Epithelial cell of prostate (primary cell): ENCODE measurements around the gene FILIP1L.
A peak's percentile ranks its signal among the peaks of the same experiment; 100 is the strongest.

Experiments used
- DNase-seq: peaks from one replicate; pipeline ENCODE4 v3.0.0-alpha.2; 2011; ENCODE audit warnings: low read depth, low spot score
- H3K27ac ChIP-seq: fragments of 450-650 bp; 2 replicates; pipeline ENCODE4 v1.5.1; 2017; ENCODE audit warnings: mild to moderate bottlenecking

FILIP1L gene

GRCh38 chr3:99938270-99938911 is 175.9 kb downstream of the FILIP1L start:
- H3K27ac ChIP-seq, result no peak overlapping the region
- no peak for DNase-seq

- H3K27ac ChIP-seq, result no peak overlapping the region
- DNase-seq, result no peak
Measured at GRCh38 chr3:99934975-99935797, 179.1 kb downstream of the FILIP1L start.

DNA sequence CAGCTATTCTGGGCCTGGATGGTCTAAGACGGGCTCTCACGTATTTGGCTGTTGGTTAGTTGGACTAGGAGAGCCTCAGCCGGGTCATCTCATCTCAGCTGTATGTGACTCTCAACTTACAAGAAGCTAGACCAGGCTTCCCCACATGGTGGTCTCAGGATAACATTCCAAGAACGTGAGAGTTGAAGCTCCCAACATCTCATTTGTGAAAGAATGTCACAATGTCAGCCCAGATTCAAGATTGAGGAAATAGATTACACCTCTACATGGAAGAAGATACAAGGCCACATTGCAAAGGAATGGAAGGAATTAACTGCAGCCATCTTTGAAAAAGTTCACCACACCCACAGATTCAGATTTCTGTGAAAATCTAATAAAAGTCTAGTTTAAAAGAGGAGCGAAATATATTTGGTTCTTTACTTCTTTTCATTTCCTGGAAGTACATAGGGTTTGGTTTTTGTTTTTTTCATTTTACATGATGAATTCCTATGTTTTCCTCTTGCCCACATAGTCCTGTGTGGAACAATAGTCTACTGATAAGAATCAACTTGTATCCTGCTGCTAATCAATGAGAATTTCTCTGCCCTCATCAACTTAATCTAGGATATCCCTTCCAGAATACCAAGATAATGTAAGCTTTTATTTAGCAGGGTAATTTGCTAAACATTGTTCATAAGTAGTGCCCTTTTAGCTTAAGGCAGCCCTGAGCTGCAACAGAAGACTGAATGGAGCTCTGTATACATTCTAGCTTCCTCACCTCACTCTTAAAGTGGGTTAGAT is 180.1 kb downstream of the FILIP1L start:
- no peak overlapping the region for H3K27ac ChIP-seq
- no peak for DNase-seq

DNA sequence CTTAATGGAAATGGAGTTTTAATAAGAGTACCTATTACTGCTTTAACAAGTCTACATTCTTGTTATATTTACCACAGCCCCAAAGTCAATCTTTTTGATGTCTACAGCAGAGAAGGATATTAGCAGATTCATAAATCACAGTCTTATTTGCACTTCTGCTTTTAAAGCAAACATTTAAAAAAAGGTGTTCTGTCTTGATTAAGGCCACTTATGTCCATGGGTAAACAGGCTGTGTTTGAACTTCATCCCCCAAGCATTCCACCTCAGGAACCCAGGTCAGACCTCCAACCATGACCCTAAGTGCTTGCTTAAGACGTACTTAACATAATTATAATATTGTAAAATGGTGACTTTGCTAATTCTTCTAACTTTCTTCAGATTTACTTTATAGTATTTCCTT is 183.2 kb downstream of the FILIP1L start:
- DNase-seq, result no peak
- H3K27ac ChIP-seq, result no peak overlapping the region

DNA sequence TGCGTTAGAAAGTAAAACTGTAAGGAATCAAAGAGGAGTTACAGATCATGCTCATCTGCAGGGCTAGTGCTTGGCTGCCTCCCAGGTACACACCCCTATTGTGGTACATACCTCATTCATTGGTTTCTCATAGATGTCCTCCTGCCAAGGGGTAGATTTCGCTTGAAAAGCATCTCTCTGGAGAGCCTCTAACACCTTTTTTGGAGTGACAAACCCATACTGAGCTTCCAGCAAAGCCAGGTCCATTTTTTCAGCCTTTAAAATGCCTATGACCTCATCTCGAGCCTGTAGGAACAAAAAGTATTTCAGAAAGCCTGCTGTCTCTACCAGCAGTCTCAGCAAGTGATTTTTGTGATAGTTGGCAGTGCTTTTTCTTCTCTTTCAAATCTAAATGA is 184.6 kb downstream of the FILIP1L start:
- H3K27ac ChIP-seq, result no peak overlapping the region
- DNase-seq, result peak; percentile 45

- DNase-seq, result no peak
- no peak overlapping the region for H3K27ac ChIP-seq
Measured at GRCh38 chr3:99928771-99929744, 185.2 kb downstream of the FILIP1L start.

GRCh38 chr3:99927671-99928457 is 186.4 kb downstream of the FILIP1L start:
- no peak overlapping the region for H3K27ac ChIP-seq
- no peak for DNase-seq

- peak overlapping the region; percentile 41 for H3K27ac ChIP-seq
Measured at GRCh38 chr3:99925584-99926230, 188.6 kb downstream of the FILIP1L start.

DNA sequence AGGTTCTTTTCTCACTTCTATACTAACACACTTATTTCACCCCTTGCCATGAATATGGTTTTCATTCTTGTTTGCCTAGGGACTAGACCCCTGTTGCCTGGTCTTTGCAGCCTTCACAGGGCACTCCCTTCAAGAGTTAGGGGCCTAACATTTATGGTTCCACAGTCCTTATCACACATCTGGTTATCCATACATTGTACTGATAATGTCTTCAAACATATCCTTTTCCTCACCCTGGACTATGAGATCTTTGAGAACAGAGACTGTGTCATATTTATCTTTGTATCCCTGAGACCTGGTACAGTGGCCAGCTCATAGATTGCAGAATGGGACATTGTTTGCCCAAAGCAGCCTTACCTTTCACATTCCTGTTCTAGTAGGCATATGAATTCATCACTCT is 190.4 kb downstream of the FILIP1L start:
- no peak for DNase-seq

More at GRCh38 chr3:99925584-99926230, 188.6 kb downstream of the FILIP1L start:
- peak; percentile 66 for DNase-seq

DNA sequence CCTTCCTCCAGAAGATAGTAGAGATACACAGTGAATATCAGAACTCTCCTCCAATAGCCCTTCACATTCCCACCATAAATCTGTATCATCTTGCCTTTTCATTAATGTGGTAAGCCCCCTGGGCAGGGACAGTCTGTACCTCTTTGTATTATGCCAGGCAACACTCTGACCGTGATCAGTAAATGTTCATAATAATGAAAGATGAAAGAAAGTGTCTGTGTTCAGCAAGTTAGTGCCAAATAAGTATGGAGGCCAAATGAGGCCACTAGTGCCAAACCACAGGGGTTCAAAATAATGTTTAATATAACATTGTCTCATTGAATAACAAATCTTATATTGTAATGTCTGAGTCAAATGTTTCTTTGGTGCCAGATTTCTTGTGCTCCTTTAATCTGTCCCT is 192.3 kb downstream of the FILIP1L start:
- no peak for DNase-seq
- H3K27ac ChIP-seq, result no peak overlapping the region

More for the DNA sequence above, 190.4 kb downstream of the FILIP1L start:
- H3K27ac ChIP-seq, result no peak overlapping the region

GRCh38 chr3:99921377-99921695 is 193.0 kb downstream of the FILIP1L start:
- no peak for DNase-seq
- H3K27ac ChIP-seq, result peak overlapping the region; percentile 70

GRCh38 chr3:99920481-99921376 is 193.6 kb downstream of the FILIP1L start:
- DNase-seq, result peak; percentile 54
- H3K27ac ChIP-seq, result peak overlapping the region; percentile 70

GRCh38 chr3:99919694-99920093 is 194.6 kb downstream of the FILIP1L start:
- DNase-seq, result no peak
- peak overlapping the region; percentile 70 for H3K27ac ChIP-seq

GRCh38 chr3:99918715-99919114 is 195.6 kb downstream of the FILIP1L start:
- H3K27ac ChIP-seq, result no peak overlapping the region
- no peak for DNase-seq

DNA sequence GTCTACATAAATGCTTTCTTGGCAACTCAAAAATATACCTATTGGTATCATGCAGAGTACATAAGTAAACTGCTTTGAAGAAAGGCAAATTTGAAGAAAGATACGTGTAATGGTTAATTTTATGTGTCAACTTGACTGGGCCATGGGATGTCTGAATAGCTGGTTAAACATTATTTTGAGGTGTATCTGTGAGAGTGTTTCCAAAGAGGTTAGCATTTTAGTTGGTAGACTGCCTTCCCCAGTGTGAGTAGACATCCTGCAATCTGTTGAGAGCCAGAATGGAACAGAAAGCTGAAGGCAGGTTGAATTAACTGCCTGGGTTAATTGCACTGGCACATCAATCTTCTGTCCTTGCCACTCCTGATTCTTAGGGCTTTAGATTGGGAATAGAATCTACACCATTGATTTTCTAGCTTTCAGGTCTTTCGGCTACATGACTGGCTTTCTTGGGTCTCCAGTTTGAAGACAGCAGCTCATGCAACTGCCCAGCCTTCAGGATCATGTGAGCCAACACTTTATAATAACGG is 198.3 kb downstream of the FILIP1L start:
- H3K27ac ChIP-seq, result no peak overlapping the region
- DNase-seq, result no peak

DNA sequence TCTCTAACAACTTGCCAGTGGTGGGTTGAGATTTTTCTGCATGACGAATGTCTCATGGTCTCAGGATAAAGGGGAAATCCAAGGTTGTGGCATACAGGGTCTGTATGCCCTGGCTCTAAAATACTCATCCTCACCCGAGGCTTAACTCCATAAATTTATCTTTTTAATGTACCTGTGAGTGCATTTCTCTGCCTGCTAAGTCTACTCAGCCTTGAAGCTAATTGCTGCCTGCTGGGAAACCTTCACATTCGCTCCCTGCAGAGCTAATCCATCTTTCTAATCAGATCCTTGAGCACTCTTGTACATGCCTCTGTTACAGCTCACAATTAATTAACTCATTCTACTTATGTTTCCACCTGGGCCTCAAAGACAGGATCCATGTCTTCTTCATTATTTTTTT is 202.9 kb downstream of the FILIP1L start:
- H3K27ac ChIP-seq, result no peak overlapping the region
- DNase-seq, result no peak

DNA sequence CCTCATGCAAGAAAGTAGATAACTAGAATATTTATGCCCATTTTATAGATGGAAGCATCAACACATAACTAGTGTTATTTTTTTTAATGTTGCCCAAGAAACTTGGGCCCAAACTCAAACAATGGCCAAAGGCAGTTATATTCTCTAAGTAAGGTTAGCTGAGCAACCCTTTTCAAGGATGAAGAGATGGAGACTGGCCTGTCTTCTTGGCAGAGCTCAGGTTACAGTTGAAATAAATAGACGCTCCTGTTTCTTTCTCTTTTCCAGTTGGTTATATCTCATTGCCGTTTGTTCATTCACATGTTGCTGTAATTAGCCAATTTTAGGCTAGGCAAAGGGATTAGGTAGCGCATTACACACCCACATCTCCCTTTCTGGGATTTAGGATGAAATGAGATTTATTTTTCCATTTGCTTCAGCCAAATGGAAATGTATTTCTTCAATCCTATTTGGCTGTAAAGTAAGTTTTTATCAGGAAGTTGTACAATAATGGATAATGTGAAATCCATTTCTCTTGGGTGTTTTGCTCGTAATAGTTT is 203.5 kb downstream of the FILIP1L start:
- DNase-seq, result no peak
- peak overlapping the region; percentile 78 for H3K27ac ChIP-seq
